NT2/D1 (cell line): ENCODE data around the gene BLM.

Experiments used
- DNase-seq: peaks from one replicate; pipeline ENCODE4 v3.0.0-alpha.2; 2011; ENCODE audit warnings: low read depth, low spot score
- H3K27me3 ChIP-seq: 2 replicates; pipeline ENCODE4 v1.6.0; 2011; ENCODE audit warnings: mild to moderate bottlenecking; ENCODE audit not compliant: insufficient read length, insufficient read depth
- H3K36me3 ChIP-seq: 2 replicates; pipeline ENCODE4 v1.6.1; 2011; ENCODE audit warnings: mild to moderate bottlenecking, low read length, mixed read lengths; ENCODE audit not compliant: insufficient read depth, insufficient read length
- H3K4me1 ChIP-seq: 2 replicates; pipeline ENCODE4 v1.5.1; 2011; ENCODE audit not compliant: insufficient read depth, insufficient read length
- H3K4me3 ChIP-seq: 2 replicates; pipeline ENCODE4 v1.5.1; 2011; ENCODE audit warnings: low read depth; ENCODE audit not compliant: insufficient read length
- H3K9ac ChIP-seq: 2 replicates; pipeline ENCODE4 v1.6.0; 2011; ENCODE audit warnings: low read depth; ENCODE audit not compliant: insufficient read length
- H3K9me3 ChIP-seq: 2 replicates; pipeline ENCODE4 v1.5.1; 2011; ENCODE audit warnings: mild to moderate bottlenecking, low read length; ENCODE audit not compliant: insufficient read depth
- SUZ12 ChIP-seq: IDR thresholded peaks from 2 replicates; pipeline ENCODE4 v1.6.1; 2011; ENCODE audit not compliant: insufficient read length, insufficient read depth; ENCODE audit errors: extremely low read depth
- YY1 ChIP-seq: IDR thresholded peaks from 2 replicates; pipeline ENCODE4 v1.6.1; 2011; ENCODE audit not compliant: insufficient read length, insufficient read depth
- ZNF274 ChIP-seq: IDR thresholded peaks from 2 replicates; pipeline ENCODE4 v1.6.1; 2011; ENCODE audit warnings: mild to moderate bottlenecking, low read depth, low read length

BLM gene

GRCh38 chr15:90677807-90678790, 39.0 kb upstream of the BLM start:
- no peaks in the 10 kb centered on the region for H3K27me3 ChIP-seq
- no peaks in the 10 kb centered on the region for H3K9me3 ChIP-seq
- no peaks in the 10 kb centered on the region for H3K36me3 ChIP-seq
- H3K9ac ChIP-seq = no peak overlapping the region
- H3K4me3 ChIP-seq = no peak overlapping the region
- no peak for DNase-seq
- no peaks in the 10 kb centered on the region for H3K4me1 ChIP-seq
- TF ChIP-seq SUZ12 (no peak), YY1 (no peak), ZNF274 (no peak)

DNA sequence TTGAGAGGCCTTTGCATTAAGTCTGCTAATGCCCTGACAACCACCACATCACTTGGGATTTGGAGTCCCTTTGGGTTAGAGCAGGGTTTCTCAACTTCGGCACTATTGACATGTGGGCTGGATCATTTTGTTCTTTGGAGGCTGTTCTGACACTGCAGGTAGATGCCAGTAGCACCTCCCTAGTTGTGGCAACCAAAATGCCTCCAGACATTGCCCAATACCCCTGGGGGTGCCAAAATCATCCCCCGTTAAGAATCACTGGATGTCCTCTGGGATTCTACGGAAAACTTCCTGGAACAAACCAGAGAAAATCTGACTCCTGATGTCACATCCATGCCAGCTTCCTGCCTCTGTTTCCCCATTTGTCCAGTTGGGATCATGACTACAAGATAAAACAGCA, 37.2 kb upstream of the BLM start:
- no peak overlapping the region for H3K9ac ChIP-seq

GRCh38 chr15:90680371-90680935, 36.7 kb upstream of the BLM start:
- TF ChIP-seq SUZ12 = no peak
- TF ChIP-seq ZNF274 = no peak
- no peak for TF ChIP-seq YY1
- Histone ChIP-seq H3K9ac (no peak overlapping the region), H3K4me3 (no peak overlapping the region), H3K36me3 (no peaks in the 10 kb centered on the region), H3K27me3 (no peaks in the 10 kb centered on the region), H3K4me1 (no peaks in the 10 kb centered on the region), H3K9me3 (no peaks in the 10 kb centered on the region)
- DNase-seq = no peak

More for the DNA sequence above, 37.2 kb upstream of the BLM start:
- TF ChIP-seq ZNF274 = no peak
- no peak overlapping the region for H3K4me3 ChIP-seq
- no peaks in the 10 kb centered on the region for H3K4me1 ChIP-seq
- DNase-seq = no peak
- H3K36me3 ChIP-seq = no peaks in the 10 kb centered on the region
- H3K9me3 ChIP-seq = no peaks in the 10 kb centered on the region
- no peaks in the 10 kb centered on the region for H3K27me3 ChIP-seq

DNA sequence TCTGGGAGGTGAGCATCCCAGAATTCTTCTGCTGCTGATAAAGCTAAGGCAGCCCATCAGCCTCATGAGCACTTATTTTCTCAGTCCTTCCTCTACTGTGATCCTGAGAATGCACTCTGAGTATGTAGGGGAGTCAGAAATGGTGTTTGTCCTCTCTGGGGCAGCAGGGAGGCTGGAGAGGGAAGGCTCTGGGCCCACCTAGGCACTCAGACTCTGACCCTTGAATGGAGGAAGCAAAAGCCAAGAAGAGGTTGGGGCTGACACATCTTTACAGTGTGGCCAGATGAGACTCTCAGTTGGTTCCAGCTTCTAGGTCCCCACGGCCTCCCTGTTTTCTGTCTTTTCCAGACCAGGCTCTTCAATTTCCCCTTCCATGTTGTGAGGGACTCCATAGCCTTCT, 36.1 kb upstream of the BLM start:
- H3K36me3 ChIP-seq = no peaks in the 10 kb centered on the region
- no peak for TF ChIP-seq YY1
- TF ChIP-seq ZNF274 = no peak
- no peak for TF ChIP-seq SUZ12
- no peak overlapping the region for H3K4me3 ChIP-seq
- no peaks in the 10 kb centered on the region for H3K27me3 ChIP-seq
- H3K9me3 ChIP-seq = no peaks in the 10 kb centered on the region
- H3K9ac ChIP-seq = no peak overlapping the region
- DNase-seq = no peak
- H3K4me1 ChIP-seq = no peaks in the 10 kb centered on the region

DNA sequence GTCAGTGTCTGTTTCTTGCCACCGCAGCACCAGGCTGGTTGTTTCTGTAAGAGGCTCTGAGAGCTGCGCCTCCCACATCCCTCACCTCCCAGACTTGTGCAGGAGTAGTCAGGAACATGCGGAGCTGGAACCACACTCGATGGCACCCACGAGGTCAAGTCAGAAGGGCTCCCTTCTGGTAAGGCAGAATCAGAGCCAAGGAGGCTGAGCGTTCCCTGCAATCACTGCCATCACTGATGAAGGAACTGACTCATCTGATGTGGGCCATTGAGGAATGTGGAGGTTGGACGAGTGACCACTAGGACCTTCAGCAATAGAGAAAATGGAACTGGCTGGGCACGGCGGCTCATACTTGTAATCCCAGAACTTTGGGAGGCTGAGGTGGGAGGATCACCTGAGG, 35.7 kb upstream of the BLM start:
- Histone ChIP-seq H3K9ac (no peak overlapping the region), H3K4me1 (no peaks in the 10 kb centered on the region), H3K36me3 (no peaks in the 10 kb centered on the region), H3K9me3 (no peaks in the 10 kb centered on the region), H3K4me3 (no peak overlapping the region), H3K27me3 (no peaks in the 10 kb centered on the region)
- TF ChIP-seq SUZ12 = no peak
- no peak for TF ChIP-seq YY1
- TF ChIP-seq ZNF274 = no peak
- no peak for DNase-seq

DNA sequence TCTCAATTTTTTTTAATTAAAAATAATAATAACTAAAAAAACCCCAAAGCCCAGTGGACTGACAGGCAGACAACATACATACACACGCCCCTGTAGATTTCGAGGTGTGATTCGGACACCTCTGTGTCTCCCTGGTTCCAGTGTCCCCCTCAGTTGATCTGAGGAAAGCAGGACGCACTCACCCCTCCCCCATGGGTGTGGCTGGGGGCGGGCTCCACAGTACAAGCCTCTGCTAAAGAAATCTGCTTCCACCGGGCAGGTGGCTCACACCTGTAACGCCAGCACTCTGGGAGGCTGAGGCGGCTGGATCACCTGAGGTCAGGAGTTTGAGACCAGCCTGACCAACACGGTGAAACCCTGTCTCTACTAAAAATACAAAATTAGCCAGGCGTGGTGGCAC, 33.8 kb upstream of the BLM start:
- DNase-seq = no peak
- Histone ChIP-seq H3K4me3 (no peak overlapping the region), H3K9ac (no peak overlapping the region), H3K4me1 (no peaks in the 10 kb centered on the region), H3K9me3 (no peaks in the 10 kb centered on the region; the same call in 1 of the 2 replicates), H3K27me3 (no peaks in the 10 kb centered on the region), H3K36me3 (no peaks in the 10 kb centered on the region)
- TF ChIP-seq SUZ12 = no peak

- no peaks in the 10 kb centered on the region for H3K27me3 ChIP-seq
- no peak for TF ChIP-seq YY1
- no peak for TF ChIP-seq SUZ12
- TF ChIP-seq ZNF274 = no peak
- H3K9ac ChIP-seq = no peak overlapping the region
- no peaks in the 10 kb centered on the region for H3K4me1 ChIP-seq
- no peaks in the 10 kb centered on the region for H3K36me3 ChIP-seq
- no peak overlapping the region for H3K4me3 ChIP-seq
- H3K9me3 ChIP-seq = peaks cover 5% of the 10 kb centered on the region; the same call in 1 of the 2 replicates
- no peak for DNase-seq
Observed at GRCh38 chr15:90683876-90684275, 33.3 kb upstream of the BLM start.
